HG03558 (cell line): ENCODE measurements around the gene ETV6.
"Not testable (repeated sequence)": the region's sequence is repeated elsewhere in the genome, so short reads cannot be mapped to it uniquely, and the experiment has no call there.

Experiments used
- ATAC-seq: cut with Tn5 transposase; IDR thresholded peaks from one replicate; pipeline ENCODE4 v1.9.1; 2021; ENCODE audit warnings: moderate number of reproducible peaks; ENCODE audit not compliant: unreplicated experiment; ENCODE audit errors: extremely low read depth

Gene ETV6

DNA sequence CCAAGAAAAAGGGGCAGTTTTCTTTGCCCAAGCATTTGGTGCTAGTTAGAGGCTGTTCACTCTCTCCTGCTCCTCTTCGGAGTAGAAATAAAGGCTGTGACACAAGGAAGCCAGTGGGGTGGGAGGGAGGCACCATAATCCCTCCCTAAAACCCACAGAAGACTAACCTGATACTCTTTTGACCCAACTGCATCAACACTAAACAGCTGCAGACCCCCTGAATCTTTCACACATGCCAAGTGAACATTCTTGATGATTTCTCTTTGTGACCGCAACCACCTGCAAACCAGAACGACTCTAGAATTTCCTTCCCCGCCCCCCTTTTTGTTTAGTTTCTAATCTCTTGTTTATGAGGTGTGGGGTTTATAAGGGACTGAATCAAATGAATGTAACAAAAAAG, 245.4 kb downstream of the ETV6 start:
- ATAC-seq, result no peak

DNA sequence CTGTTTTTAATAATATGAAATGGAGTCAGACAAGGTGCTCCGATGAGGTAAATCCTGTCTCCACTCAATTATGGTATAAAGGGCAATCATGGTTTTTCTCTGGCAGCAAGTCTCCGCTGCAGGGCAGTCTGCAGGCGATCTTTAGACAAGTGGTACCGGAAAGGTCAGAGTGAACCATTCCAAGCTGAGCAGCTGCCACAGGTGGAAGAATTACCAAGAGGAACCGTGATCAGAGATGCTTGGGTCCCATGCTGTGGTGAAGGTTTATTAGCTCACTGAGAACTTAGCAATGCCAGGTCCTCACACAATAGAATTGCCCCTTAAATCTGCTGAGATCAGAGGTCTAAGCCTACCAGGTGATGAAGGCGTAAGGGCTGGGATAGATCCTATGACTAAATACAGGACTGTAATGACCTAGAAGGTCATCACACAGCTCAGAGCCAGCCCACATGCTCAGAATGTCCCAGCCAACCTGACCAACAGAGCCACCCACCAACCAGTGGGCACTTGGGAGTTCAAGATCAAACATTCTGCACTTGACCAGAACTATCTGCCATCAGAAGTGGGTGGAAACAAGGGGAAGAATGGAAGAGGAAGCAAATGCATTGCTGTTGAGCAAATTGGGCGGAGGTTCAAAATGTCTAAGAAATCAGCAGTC, 246.1 kb downstream of the ETV6 start:
- no peak for ATAC-seq

DNA sequence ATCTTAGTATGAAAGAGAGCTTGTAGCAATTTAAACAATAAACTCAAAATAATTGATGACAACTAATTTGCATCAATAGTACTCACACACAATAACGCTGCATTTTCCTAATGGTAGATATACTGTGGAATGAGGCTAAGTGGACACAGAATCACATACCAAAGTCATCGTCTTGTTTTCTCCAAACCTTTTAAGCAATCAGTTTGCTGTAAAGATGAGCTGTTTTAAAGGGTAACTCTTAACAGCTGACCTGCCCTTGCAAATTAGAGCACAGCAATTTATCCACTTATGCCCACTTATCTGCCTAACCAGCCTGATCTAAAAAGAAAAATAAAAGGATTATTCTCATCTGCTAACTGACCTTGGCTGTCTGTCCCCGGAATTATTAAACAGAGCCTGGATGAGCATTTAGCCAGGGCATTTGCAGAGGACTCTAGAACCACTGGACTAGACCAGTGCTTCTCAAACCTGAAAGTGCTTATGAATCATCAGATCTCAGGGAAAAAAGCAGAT, 247.0 kb downstream of the ETV6 start:
- ATAC-seq, result no peak

DNA sequence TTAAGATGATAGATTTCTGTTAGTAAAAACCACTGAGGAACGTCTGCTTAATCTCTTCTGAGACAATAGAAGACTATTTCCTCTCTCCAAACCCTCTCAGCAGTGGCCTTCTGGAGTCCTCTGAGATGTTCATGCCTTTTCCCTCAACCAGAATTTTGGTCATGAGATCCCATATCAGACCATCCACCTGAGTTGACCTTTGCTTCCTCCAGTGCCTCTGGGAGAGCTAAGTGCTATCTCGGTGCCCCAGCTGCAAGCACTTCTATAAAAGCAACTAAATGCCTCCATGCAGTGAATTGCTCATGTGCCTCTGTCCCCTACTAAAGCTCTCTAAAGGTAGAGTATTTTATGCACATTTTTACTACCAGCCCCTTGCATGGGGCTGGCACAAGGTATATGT, 248.4 kb downstream of the ETV6 start:
- no peak for ATAC-seq

DNA sequence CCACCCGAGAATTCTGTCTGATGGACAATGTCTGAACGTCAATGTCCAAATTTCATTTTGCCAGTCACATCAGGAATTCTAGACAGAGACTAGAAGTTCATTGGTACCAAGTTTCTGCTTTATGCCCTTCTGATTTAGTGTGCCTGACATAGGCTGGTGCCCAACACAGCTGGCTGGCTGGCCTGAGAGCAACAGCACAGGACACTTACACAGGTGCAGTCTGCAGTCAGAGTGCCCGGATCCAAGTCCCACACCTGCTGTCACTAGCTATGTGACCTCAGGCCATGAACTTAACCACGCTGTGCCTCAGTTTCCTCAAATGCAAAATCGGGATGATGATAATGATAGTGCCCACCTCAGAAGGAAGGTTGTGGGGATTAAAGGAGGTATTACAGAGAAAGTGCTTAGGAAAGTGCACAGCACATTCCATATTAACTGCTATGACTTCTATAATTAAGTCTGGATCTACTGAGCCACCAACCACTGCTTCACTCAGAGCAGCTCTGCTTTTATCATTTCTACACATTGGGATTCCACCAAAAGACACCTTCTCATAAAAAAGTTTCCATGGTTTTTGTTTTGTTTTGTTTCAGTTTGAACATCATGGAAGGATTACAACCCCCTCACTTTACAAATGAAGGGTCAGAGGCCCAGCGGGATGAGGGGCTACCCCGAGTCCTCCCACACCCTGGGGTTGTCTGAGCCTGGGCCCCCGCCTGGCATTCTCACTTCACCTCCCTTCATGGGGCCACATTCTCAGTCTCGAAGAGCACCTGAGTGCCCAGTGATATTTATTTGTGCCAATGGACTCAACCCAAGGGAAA, 252.4 kb downstream of the ETV6 start:
- ATAC-seq, result no peak

DNA sequence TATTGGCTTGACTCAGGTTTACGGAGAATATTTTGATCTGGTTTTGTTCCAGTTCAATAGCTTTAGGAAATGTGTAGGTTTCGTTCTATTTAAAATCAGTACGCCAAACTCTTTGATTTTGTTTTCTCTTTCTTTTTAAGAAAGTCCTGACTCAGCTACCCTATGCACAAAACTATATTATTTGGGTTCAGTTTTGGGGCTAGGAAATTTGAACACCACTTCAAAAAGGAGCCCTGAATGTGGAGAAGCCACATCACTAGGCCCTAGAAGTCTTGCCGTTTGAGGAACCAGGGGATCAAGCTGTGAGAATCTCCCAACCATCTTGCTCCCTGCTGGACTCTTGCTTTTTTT, 253.0 kb downstream of the ETV6 start:
- ATAC-seq, result no peak

DNA sequence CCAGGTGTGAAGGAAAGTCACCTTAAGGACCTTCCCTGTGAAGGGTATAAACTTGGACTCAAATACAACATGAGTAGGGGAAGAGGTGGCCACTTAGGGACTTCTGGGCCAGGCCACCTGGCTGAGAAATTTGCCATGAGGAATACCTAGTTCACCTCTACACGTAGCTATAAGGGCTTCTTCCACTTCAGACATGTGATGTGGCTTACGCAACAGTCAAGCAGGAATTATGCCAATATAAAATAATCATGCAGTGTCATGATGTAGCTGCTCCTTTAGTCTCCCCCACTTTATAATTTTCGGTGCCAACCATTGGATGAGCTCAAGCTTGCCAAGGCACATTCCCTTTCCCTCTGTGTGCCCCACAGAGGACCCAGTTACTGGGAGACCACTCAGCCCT, 254.7 kb downstream of the ETV6 start:
- no peak for ATAC-seq

DNA sequence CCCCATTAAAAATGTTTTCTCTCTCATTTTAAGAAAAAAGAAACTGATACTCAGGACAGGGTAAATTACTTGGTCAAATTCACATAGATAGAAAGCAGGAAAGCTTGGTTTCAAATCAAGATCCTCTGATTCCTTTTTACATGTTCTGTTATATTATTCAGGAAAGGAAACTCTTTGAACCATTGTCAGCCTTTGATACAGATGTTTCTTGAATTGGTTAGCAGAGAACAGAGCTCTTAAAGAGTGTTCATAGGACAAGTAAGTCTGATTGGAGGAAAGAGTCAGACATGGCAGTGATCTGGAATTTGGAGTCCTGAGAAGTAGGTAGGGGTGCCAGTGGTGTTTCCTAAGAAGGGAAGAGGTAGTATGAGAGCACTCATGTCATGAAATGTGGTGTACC, 256.1 kb downstream of the ETV6 start:
- ATAC-seq, result no peak

DNA sequence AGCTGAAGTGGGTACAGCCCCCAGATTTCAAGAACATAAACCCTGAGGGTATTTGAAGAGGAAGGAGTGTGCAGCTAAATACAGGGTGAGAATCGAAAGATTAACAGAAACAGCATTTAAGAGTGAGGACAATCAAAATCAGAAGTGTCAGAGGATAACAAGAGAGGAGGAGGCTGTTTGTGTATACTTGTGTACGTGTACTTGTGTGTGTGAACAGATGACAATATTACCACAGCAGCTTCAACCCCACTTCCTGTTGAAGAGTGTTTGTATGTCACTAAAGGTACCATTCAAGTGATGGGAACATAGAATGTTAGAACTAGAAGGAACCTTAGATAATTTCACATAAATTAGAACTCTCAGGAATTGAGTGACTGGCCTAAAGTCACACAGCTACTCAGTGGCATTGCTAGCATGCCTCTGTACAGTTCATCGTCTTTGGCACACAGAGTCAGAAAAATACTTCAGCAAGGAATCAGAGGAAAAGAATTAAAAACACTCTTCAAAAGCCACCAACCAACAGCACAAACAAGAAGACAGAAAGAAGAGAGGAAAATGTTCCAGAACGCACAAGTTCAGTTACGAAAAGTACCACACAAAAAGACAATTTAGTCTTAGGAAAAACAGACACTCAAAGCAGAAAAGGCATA, 256.9 kb downstream of the ETV6 start:
- no peak for ATAC-seq

DNA sequence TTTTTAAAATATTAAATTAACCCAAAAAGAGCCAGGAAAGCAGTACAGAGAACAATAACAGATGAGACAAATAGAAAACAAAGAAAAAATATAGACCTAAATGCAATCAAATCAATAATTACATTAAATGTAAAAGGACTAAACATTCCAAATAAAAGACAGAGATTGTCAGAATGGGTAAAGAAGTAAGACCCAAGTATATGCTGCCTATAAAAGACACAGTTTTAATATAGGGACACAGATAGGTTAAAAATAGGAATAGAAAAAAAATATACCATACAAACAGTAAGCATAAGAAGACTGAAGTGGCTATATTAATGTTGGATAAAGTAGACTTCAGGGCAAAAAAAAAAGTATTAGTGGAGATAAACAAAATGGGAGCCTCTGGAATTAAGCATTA, 258.2 kb downstream of the ETV6 start:
- ATAC-seq, result no peak

DNA sequence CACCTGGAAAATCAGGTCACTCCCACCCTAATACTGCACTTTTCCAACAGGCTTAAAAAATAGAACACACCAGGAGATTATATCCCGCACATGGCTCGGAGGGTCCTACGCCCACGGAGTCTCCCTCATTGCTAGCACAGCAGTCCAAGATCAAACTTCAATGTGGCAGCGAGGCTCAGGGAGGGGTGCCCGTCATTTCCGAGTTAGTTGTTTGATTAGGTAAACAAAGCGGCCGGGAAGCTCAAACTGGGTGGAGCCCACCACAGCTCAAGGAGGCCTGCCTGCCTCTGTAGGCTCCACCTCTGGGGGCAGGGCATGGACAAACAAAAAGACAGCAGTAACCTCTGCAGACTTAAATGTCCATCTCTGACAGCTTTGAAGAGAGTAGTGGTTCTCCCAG, 259.9 kb downstream of the ETV6 start:
- ATAC-seq, result not testable (repeated sequence)

DNA sequence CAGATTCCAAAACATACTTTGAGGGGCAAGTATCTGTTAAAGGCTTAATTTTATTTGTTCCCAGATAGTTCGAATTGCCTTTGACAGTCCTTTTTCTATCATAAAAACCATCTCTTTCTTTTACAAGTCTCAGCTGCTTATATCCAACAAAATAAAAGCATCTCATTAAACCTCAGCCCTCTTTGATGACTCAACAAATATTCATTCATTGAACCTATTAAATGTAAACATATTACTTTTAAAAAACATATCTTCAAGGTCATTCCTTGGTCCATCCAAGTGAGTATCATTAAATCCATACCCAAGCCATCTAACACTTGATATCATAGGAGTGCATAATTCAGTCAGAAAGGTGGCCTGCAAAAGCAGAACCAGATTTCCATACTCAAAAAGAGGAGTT, 266.6 kb downstream of the ETV6 start:
- no peak for ATAC-seq

DNA sequence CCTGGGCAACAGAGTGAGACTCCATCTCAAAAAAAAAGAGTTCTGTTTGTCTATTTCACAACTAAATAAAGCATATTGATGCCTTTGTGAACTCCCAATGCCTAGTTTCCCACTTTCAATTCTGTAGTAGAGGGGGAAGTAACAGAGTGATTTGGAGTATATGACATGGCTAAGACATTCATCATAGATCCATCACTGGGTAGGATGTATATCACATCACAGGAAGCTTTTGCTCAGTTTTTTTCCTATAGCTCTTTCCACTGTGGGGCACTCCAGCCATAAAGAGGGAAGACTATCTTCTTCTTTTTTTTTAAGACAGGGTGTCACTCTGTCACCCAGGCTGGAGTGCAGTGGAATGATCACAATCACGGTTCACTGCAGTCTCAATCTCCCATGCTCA, 267.3 kb downstream of the ETV6 start:
- ATAC-seq, result no peak

DNA sequence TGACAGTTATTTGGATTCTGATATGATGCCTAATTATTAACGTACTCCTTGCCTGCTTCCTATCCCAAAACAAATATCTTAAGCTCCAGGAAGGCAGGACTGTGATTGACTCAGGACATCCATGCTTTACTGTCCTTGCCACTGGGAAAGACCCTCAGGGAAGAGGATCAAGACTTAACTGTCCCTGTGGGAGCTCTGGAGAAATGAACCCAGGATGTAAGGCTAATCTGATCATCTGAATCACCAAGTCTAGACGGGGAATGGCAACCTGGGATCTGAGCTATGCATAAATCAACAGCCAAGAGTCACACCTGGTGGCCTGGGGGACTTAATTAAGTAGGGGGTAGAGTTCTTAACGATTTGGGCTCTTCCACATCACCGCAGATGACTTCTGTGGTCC, 268.0 kb downstream of the ETV6 start:
- no peak for ATAC-seq

DNA sequence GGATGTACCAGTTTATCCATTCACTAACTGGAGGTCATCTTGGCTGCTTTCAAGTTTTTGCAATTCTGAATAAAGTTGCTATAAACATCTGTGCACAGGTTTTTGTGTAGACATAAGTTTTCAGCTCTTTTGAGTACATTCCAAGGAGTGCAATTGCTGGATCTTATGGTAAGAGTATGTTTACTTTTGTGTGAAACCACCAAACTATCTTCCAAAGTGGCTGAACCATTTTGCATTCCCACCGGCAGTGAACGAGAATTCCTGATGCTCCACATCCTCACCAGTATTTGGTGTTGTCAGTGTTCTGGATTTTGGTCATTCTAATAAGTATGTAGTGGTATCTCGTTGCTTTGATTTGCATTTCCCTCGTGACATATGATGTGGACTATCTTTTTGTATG, 270.8 kb downstream of the ETV6 start:
- no peak for ATAC-seq

DNA sequence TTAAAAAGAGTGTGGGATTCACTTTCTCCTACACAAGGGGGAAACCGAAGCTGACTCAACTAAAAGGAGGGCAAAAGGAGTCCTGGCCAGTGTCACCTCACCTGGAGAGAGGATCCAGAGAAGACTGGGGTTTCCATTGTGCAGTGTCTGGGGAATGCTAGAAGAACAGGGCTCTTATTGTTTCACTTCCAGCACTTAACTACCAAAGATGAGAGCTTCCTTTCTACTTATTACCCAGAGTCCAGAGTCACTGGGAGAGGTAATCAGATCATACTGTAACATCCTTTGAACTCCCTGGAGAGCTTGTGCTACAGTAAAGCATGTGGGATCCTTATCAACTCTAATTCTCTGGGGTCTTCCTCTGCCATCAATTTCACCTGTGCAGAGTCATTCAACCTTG, 272.9 kb downstream of the ETV6 start:
- no peak for ATAC-seq

DNA sequence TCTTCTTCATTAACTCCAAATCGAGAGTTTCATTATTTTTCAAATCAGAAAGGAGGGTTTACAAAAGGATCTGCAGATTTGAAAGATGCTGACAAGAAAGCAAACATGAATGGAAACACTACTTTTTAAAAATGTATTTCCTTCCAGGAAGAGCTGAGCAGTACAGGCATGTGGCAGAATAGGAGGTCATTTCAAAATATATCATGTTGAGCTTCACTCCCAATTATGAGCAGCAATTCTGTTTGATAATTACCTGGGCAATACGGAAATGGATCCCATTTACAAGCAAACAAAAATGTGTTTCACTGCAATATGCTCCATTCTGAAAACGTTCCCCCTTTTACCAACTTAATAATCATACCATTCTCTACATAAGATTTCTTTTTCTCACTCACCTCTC, 273.6 kb downstream of the ETV6 start:
- ATAC-seq, result no peak

DNA sequence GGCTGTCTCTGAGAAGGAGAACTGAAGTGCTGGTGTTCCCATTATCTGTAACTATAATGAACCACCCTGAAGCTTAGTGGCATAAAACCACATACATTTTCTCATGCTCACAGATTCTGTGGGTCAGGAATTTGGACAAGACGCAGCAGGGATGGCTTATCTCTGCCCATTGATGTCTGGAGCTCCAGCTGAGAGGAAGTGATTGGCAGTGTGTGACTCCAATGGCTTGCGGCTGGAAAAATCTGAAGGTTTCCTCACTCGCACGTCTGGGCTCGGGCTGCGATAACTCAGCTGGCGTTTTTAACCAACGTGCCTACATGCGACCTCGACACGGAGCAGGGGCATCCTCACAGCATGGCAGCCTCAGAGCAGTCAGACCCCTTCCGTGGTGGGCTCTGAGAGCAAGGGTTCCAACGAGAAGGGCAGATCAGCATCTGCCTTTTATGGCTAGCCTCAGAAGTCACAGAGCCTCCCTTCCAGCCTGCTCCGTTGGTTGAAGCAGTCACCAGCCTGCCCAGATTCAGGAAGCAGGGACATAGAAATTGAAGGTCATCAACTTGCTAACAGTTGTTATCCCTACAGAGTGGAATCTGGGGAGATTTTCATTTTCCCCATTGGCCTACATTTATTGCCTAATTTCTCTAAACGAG, 277.9 kb downstream of the ETV6 start:
- ATAC-seq, result no peak

DNA sequence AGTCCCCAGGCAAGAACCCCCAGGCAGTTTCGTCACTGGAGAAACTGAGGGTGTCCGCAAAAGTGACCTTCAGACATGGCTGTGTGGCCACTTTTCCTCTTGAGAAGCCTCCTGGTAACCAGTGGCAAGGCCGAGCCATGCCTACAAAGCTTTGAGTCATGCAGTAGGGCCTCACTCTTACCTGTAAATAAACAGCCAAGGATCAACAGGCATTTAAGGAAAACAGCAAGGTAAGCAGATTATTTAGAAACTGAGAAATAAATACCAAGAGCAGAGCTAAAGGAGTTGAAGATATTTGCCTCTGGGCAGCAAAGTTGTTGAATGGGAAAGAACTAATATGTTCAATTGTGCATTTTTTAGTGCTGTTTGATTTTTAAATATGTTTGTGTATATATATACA, 280.2 kb downstream of the ETV6 start:
- no peak for ATAC-seq

DNA sequence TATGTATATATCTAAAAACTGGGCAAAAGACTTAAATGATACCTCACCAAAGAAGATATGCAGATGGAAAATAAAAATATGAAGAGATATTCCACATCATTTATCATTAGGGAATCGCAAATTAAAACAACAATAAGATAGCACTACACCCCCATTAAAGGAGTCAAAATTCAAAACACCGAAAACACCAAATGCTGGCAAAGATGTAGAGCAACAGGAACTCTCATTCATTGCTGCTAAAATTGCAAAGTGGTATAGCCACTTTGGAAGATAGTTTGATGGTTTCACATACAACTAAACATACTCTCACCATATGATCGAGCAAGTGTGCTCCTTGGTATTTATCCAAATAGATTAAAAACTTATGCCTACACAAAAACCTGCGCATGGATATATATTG, 289.7 kb downstream of the ETV6 start:
- ATAC-seq, result no peak
